ENCODE results near the gene TTC9B.
A peak's percentile ranks its signal among the peaks of the same experiment; 100 is the strongest.
"Not testable (repeated sequence)": the region's sequence is repeated elsewhere in the genome, so short reads cannot be mapped to it uniquely, and the experiment has no call there.

TTC9B gene

DNA sequence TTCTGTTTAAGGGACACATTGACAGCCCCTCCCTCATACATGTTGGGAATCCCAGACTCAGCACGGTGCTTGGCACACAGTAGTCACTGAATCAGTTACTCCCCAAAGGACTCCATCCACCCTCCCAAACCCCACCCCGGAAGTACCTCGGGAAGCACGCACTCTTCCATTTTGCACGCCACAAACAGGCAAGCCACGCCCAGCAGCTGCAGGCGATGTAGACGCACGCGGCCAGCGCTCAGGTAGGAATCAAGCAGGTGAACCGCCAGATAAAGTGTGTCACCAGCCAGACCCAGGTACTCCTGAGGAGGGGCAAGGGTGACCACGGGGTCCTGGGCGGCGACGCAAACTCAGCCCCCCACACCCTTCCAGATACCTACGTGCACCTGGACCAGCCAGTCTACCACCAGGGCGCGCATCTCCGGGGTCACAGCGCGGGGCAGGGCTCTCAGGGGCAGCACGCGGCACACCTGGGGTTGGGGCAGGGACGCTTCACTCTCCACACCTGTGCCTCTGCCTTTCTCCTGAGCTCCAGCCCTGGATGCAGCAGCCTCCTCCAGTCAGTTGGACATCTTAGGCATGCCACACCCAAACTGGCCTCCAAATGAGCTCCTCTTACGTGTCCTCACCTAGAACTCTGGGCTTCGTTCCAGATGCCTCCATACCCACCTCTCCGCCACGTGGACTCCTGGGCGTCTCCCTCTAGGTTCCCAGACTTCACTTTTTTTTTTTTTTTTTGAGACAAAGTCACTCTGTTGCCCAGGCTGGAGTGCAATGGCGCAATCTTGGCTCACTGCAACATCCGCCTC is 6.4 kb upstream of the TTC9B start:
- no peak for DNase-seq (ENCODE audit: low read depth)
- no peak overlapping the region for H3K4me3 ChIP-seq (ENCODE audit: low read depth, low read length)
- in situ Hi-C loops (cut with HindIII; ENCODE audit: low sequenced_read_pairs), result no loop called here
- TF ChIP-seq, protein P1, sequence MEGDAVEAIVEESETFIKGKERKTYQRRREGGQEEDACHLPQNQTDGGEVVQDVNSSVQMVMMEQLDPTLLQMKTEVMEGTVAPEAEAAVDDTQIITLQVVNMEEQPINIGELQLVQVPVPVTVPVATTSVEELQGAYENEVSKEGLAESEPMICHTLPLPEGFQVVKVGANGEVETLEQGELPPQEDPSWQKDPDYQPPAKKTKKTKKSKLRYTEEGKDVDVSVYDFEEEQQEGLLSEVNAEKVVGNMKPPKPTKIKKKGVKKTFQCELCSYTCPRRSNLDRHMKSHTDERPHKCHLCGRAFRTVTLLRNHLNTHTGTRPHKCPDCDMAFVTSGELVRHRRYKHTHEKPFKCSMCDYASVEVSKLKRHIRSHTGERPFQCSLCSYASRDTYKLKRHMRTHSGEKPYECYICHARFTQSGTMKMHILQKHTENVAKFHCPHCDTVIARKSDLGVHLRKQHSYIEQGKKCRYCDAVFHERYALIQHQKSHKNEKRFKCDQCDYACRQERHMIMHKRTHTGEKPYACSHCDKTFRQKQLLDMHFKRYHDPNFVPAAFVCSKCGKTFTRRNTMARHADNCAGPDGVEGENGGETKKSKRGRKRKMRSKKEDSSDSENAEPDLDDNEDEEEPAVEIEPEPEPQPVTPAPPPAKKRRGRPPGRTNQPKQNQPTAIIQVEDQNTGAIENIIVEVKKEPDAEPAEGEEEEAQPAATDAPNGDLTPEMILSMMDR (IDR thresholded peaks at IDR 0.05; ENCODE audit: low read depth, low read length, missing control alignments), result no peak

GRCh38 chr19:40223135-40223822 is 5.1 kb upstream of the TTC9B start:
- DNase-seq (ENCODE audit: low read depth), result no peak
- in situ Hi-C loops (cut with HindIII; ENCODE audit: low sequenced_read_pairs), result no loop called here
- TF ChIP-seq, protein P1 (IDR thresholded peaks at IDR 0.05; ENCODE audit: low read depth, low read length, missing control alignments), result no peak
- no peak overlapping the region for H3K4me3 ChIP-seq (ENCODE audit: low read depth, low read length)

DNA sequence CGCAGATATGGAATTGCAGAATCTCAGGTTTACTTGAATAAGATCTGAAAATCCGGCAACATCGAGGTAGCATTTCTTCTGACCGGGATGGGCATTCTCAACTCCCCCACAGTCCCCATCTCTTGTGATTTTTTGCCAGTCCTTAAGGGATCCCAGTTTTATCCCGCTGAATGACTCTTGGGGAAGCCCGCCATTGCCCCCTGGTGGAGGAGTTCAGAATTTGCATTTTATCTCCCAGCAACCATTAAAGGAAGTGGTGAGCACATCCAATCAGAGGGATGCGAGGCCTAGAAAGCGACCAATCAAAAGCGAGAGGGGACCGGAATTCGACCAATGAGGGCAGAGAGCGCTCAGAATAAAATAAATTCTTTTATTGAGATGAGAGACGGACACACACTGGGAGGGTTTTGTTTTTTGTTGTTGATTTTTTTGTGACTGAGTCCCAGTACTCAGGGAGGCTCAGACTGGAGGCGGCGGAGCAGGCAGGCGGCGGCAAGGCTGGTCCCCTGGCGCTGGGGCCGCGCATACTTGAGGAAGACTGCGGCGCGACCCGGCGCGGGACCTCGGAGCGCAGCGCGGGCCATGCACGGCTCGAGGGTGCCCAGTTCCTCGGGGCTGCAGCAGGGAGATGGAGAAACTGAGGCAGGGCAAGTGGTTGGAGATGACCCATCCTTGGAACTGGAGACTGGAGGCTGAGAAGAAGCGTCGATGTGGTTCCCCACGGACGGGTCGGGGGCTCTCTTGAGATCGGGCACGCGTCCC is 3.9 kb upstream of the TTC9B start:
- DNase-seq (ENCODE audit: low read depth), result peak; percentile 89
- TF ChIP-seq, protein P1 (IDR thresholded peaks at IDR 0.05; ENCODE audit: low read depth, low read length, missing control alignments), result peak; percentile 88
- in situ Hi-C loops (cut with HindIII; ENCODE audit: low sequenced_read_pairs), result no loop called here
- H3K4me3 ChIP-seq (ENCODE audit: low read depth, low read length), result no peak overlapping the region

GRCh38 chr19:40220674-40221073 is 2.5 kb upstream of the TTC9B start:
- H3K4me3 ChIP-seq (ENCODE audit: low read depth, low read length), result no peak overlapping the region
- TF ChIP-seq, protein P1 (IDR thresholded peaks at IDR 0.05; ENCODE audit: low read depth, low read length, missing control alignments), result no peak
- DNase-seq (ENCODE audit: low read depth), result no peak
- in situ Hi-C loops (cut with HindIII; ENCODE audit: low sequenced_read_pairs), result no loop called here

GRCh38 chr19:40219721-40220276 is 1.6 kb upstream of the TTC9B start:
- TF ChIP-seq, protein P1 (IDR thresholded peaks at IDR 0.05; ENCODE audit: low read depth, low read length, missing control alignments), result no peak
- in situ Hi-C loops (cut with HindIII; ENCODE audit: low sequenced_read_pairs), result no loop called here
- no peak for DNase-seq (ENCODE audit: low read depth)
- H3K4me3 ChIP-seq (ENCODE audit: low read depth, low read length), result no peak overlapping the region

- in situ Hi-C loops (cut with HindIII; ENCODE audit: low sequenced_read_pairs); DNase-seq (ENCODE audit: low read depth); H3K4me3 ChIP-seq (ENCODE audit: low read depth, low read length): not testable (repeated sequence)
These were observed 845 bp upstream of the TTC9B start for GRCh38 chr19:40219029-40219428.
